T-helper 2 cell treated with Interferon-gamma antibody and Interleukin-4, amounts not matched to agents 100 ng/mL and 5 ng/mL, for 36 hours (primary cell): Measurements from ENCODE around the gene CCDC88C. TPM values are rescaled to one million over a fixed set of nuclear protein-coding genes. Genes with fewer than 3 reads are reported as not detected.

Experiments used
- intact Hi-C: fragments of 100-400 bp; cut with micrococcal nuclease; formaldehyde crosslinking; loops from one replicate; pipeline ENCODE4 v1.15.1; 2023
- total RNA-seq: library from RNA; stranded (reverse); gene quantifications from 2 replicates; pipeline ENCODE4 v1.2.3, GENCODE V29; 2022

CCDC88C gene
- total RNA-seq, 1 donor from 2014 or later = 184 TPM

GRCh38 chr14:91398707-91399106 lies 18.9 kb downstream of the CCDC88C start:
- intact Hi-C loops = no loop called here

GRCh38 chr14:91397965-91398591 lies 19.5 kb downstream of the CCDC88C start:
- intact Hi-C loops = no loop called here

- intact Hi-C loops = no loop called here
Observed at GRCh38 chr14:91396959-91397815, 20.4 kb downstream of the CCDC88C start.

GRCh38 chr14:91396013-91396660 lies 21.5 kb downstream of the CCDC88C start:
- intact Hi-C loops = no loop called here

GRCh38 chr14:91395466-91395865 lies 22.2 kb downstream of the CCDC88C start:
- intact Hi-C loops = no loop called here

- intact Hi-C loops = no loop called here
Observed at GRCh38 chr14:91394105-91395081, 23.2 kb downstream of the CCDC88C start.

GRCh38 chr14:91392623-91393303 lies 24.9 kb downstream of the CCDC88C start:
- intact Hi-C loops = no loop called here

- intact Hi-C loops = no loop called here
Observed at GRCh38 chr14:91390165-91390778, 27.3 kb downstream of the CCDC88C start.

GRCh38 chr14:91389150-91389549 lies 28.5 kb downstream of the CCDC88C start:
- intact Hi-C loops = no loop called here

- intact Hi-C loops = no loop called here
Observed at GRCh38 chr14:91388551-91388975, 29.1 kb downstream of the CCDC88C start.

GRCh38 chr14:91387951-91388381 lies 29.7 kb downstream of the CCDC88C start:
- intact Hi-C loops = no loop called here

GRCh38 chr14:91387169-91387835 lies 30.3 kb downstream of the CCDC88C start:
- intact Hi-C loops = no loop called here

- intact Hi-C loops = no loop called here
Observed at GRCh38 chr14:91385697-91386096, 31.9 kb downstream of the CCDC88C start.

GRCh38 chr14:91385224-91385623 lies 32.4 kb downstream of the CCDC88C start:
- intact Hi-C loops = no loop called here

GRCh38 chr14:91383439-91383838 lies 34.2 kb downstream of the CCDC88C start:
- intact Hi-C loops = no loop called here

GRCh38 chr14:91381801-91382670 lies 35.6 kb downstream of the CCDC88C start:
- intact Hi-C loops = no loop called here

- intact Hi-C loops = no loop called here
Observed at GRCh38 chr14:91380610-91381371, 36.8 kb downstream of the CCDC88C start.

GRCh38 chr14:91380123-91380522 lies 37.5 kb downstream of the CCDC88C start:
- intact Hi-C loops = no loop called here
